ENCODE measurements around the gene NDC1.
"Not testable (repeated sequence)": the region's sequence is repeated elsewhere in the genome, so short reads cannot be mapped to it uniquely, and the experiment has no call there.

Gene NDC1

DNA sequence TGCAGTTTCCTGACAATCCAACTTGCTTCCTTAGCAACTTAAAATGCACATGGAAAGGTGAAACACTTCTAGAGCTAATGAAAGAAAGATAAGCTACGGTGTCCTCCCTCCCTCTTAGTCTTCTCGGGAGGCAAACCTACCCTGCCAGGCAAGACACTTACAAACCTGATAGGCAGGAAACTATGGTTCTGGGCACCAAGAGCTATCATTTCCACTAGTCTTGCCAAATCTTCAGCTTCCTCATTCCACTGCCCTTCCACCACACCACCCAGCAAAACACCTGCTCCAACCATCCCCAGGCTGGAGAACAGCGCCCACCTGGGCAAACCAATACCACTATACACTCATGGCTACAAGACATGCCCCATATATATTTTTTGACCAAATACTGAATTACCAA, 15.2 kb downstream of the NDC1 start:
- no peak for DNase-seq (ENCODE audit: low read depth)

DNA sequence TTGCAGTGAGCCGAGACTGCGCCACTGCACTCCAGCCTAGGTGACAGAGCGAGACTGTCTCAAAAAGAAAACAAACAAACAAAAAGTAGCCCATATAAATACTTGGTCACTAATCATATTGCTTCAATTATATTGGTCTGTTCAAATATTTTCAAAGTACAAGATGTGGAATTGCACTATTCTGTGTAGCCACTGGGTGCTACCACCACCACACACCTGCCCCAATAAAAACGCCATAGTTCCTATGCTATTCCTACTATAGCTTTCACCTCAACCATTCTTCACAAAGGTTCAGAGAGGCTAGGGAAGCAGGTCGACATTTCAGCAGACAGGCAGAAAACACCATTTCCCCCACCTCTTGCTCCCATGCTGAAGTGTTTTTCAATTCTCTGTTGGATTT, 16.7 kb downstream of the NDC1 start:
- no peak for DNase-seq (ENCODE audit: low read depth)

DNA sequence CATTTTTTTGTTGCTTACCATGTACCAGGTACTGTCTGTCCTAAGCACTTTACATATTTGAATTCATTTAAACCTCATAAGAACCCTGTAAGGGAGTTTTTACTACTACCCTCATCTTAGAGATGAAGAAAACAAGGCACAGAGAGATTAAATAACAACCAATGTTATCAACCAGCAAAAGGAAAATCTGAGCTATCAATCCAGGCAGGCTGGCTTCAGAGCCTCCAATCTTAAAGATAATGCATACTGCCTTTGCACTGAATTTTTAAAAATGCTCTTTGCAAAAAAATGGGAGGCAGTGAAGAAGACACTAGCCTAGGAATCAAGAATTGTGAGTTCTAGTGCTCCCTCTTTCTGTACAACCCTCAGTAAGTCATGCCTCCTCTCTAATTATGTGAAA, 18.7 kb downstream of the NDC1 start:
- DNase-seq (ENCODE audit: low read depth), result no peak

DNA sequence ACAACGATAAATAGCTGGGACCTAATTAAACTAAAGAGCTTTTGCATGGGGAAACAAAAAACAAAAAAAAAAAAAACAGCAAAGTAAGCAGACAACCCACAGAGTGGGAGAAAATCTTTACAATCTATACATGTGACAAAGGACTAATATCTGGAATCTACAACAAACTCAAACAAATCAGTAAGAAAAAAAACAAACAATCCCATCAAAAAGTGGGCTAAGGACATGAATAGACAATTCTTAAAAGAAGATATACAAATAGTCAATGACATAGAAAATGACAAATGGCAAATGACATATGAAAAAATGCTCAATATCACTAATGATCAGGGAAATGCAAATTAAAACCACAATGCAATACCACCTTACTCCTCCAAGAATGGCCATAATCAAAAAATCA, 21.5 kb downstream of the NDC1 start:
- DNase-seq (ENCODE audit: low read depth), result not testable (repeated sequence)

GRCh38 chr1:53815484-53815883, 22.6 kb downstream of the NDC1 start:
- not testable (repeated sequence) for DNase-seq (ENCODE audit: low read depth)

GRCh38 chr1:53811414-53811851, 26.7 kb downstream of the NDC1 start:
- no peak for DNase-seq (ENCODE audit: low read depth)

DNA sequence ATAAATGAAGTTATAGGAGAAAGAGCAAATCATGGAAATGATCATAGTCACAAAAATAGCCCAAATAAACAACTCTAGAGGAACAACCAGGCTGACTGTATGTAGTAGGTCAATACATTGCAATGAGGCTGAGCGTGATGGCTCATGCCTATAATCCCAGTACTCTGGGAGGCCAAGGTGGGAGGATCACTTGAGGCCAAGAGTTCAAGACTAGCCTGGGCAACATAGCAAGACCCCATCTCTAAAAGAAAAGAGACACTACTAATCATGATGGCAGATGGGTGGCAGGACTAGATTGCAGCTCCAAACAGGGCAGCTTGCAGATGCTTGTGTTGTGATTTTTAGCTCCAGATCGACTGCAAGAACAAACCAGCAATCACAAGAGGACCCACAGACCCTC, 27.6 kb downstream of the NDC1 start:
- DNase-seq (ENCODE audit: low read depth), result no peak

GRCh38 chr1:53810007-53810406, 28.1 kb downstream of the NDC1 start:
- no peak for DNase-seq (ENCODE audit: low read depth)

GRCh38 chr1:53807916-53808315, 30.2 kb downstream of the NDC1 start:
- DNase-seq (ENCODE audit: low read depth), result peak; percentile 43

GRCh38 chr1:53804791-53805505, 33.1 kb downstream of the NDC1 start:
- DNase-seq (ENCODE audit: low read depth), result peak; percentile 28

GRCh38 chr1:53804181-53804580, 33.9 kb downstream of the NDC1 start:
- no peak for DNase-seq (ENCODE audit: low read depth)

GRCh38 chr1:53800621-53801020, 37.5 kb downstream of the NDC1 start:
- no peak for DNase-seq (ENCODE audit: low read depth)

- DNase-seq (ENCODE audit: low read depth), result no peak
These were observed 39.0 kb downstream of the NDC1 start for GRCh38 chr1:53799141-53799540.

- no peak for DNase-seq (ENCODE audit: low read depth)
These were observed 45.3 kb downstream of the NDC1 start for GRCh38 chr1:53792806-53793205.

DNA sequence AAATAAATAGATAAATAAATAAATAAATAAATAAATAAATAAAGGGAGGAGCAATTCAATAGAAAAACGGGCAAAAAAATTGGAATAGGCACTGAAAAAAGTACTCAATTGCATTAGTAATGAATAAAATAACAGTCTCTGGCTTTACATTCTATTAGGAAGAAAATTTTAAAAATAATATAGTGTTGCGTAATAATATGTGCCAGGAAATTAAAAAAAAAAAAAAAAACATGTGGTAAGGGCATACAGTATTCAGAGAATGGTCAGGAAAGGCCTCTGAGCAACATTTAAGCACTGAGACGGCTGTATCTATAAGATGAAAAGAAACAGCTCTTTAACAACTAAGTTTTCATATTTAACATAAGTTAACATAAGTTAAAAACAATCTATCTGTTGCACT, 50.4 kb downstream of the NDC1 start:
- DNase-seq (ENCODE audit: low read depth), result no peak

DNA sequence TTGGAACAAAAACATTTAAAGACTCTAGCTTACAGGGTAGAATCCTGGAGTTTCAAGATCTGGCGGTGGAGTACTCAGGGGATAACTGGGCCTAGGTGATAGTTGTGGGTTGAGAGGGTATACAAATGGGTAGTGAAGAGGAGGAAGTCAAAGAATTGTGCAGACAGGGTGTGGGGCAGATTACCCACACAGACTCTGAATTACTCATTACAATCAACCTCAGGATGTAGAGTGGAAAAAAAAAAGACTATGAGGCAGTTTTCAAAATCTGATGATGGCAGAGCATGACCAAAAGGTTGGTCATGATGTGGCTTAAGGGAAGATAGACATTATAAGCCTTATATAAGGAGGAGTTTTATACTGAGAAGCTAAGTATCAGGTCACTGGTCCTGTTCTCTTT, 55.0 kb downstream of the NDC1 start:
- no peak for DNase-seq (ENCODE audit: low read depth)

GRCh38 chr1:53781654-53782053, 56.4 kb downstream of the NDC1 start:
- DNase-seq (ENCODE audit: low read depth), result peak; percentile 42

DNA sequence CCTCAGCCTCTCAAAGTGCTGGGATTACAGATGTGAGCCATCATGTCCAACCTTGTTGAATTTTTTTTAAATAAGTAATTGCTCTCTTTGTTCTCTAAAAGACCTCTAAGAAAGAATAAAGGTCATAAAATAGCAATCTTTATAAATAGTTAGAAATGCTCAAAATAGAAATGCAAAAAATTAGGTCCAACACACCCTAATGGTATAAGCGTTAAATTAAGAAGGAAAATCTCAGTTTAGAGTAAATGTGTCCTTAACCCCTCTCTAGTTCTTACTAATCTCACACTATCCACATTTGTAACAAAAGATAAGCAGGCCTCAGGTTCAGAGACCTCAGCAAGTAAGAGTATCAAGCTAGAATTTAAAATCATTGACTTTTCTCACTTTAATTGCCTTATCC, 60.8 kb downstream of the NDC1 start:
- no peak for DNase-seq (ENCODE audit: low read depth)

- peak; percentile 97 for DNase-seq (ENCODE audit: low read depth)
These were observed 66.4 kb downstream of the NDC1 start for GRCh38 chr1:53771648-53772047.

DNA sequence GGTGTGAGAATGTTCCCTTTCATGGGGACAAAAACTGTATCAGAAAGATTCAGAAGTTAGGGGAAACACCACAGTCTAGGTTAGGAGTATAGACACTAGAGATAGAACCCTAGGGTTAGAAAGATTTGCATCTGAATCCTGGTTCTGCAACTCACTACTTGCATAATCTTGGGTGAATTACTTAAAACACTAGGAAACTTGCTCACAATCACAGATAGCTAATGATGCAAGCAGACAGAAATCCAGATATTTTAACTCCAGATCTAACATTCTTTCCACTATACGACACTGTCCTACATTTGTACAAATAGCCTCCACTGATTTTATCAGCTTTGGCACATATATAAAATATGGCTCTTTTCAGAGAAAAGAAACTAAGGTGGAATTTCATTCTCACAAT, 68.3 kb downstream of the NDC1 start:
- peak; percentile 93 for DNase-seq (ENCODE audit: low read depth)

DNA sequence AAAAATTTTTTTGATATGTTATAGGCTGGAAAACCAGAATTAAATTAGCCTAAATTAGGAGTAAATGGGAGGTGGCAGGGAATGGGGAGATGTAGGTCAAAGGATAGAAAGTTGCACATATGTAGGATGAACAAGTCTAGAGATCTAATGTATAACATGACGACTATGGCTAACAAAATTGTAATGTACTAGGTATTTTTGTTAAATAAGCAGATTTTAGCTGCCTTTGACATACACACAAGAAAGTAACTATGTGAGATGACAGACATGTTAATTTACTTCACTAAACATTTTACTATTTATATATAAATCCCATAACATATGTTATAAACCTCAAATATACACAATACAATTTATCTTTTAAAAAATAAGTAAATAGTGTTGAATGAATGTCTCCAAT, 68.9 kb downstream of the NDC1 start:
- DNase-seq (ENCODE audit: low read depth), result no peak

DNA sequence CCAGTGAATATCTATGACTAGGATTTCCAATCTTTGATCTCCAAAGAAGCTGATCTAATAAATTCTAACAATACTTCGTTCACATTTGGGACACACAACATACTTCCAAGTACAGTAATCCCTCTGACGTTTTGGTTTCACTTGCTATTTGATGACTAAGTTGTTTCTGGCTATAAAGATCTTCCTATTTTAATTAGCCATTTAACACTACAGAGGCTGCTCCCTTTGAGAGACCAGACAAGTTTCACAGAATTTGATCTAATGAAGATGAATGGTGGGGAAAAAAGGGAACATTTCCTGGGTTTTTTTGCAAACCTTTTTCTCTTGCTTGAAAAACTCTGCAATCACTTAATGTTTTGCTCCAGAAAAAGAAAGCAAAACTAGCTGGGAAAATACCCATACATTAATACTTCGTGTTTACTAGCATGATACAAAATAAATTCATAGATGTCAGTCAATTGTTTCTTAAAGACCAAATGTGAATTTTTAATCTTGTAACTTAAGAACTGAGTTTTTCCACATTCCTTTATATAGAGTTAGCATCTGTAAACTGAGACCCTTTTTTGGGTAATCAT, 71.2 kb downstream of the NDC1 start:
- DNase-seq (ENCODE audit: low read depth), result peak; percentile 72

DNA sequence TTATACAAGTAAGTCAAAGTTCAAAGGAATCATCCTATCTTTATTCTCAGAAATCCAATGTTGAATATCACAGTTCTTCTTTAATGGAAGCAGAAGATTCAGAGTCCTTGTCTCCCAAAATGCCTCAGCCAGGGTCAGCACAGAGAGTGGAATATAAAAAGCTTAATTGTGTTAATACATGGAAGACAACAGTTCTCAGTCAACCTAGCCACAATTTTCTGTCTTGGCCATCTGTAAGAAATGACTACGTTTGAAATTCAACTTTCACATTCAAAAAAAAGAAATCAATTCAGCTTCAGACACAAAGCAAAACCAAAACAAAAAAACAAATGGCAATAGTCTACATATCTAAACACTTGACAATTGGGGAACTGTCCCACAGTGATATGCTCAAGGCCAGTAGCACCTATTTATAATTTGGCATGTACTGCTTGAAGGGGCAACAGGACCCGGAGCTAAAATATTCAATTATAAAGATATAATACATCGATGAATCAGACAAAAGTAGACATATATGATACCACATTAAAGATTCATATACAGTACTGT, 71.8 kb downstream of the NDC1 start:
- DNase-seq (ENCODE audit: low read depth), result no peak

- DNase-seq (ENCODE audit: low read depth), result peak; percentile 53
These were observed 72.4 kb downstream of the NDC1 start for GRCh38 chr1:53765657-53766056.
